ENCODE measurements around the gene FAM43A. TPM values are rescaled to one million over a fixed set of nuclear protein-coding genes. Genes with fewer than 3 reads are reported as not detected.

The FAM43A gene
- total and polyA plus RNA-seq, 2 of the 4 experiments (the other 2 are of a cell fraction), result 3.0 to 11.5 TPM

DNA sequence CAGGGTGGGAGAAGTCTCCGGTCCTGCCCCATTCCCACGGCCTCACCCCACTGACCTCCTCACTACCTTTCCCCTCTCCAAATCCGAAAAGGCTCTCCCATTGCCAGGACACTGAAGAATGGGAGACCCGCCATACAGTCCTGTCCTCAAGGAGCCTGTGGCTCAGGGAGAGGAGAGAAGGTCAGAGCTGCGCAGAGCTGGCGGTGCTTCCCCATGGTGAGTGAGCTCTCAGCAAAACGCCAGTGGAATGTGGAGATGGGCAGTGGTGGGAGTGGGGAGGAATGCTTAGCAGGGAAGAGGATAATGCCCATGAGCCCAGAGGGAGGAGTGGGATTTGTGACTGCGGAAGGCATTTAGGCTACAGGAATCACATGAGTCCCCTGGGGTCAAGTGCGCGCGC is 20.1 kb downstream of the FAM43A start:
- Histone ChIP-seq H3K79me1 (ENCODE audit: low read depth in 1 of 2, low read length in 2 of 2) (no peaks in the 10 kb centered on the region), H2BK20ac (ENCODE audit: low read depth, low read length) (no peak overlapping the region), H3K36me3 (ENCODE audit: control insufficient read depth, insufficient read depth, low read length) (no peaks in the 10 kb centered on the region), H3K9ac (ENCODE audit: low read depth, low read length) (no peak overlapping the region), H3K4me2 (ENCODE audit: low read depth, low read length) (no peak overlapping the region), H2AK5ac (ENCODE audit: low read depth, low read length) (no peak overlapping the region), H2AK9ac (replicated peaks; ENCODE audit: low read depth, low read length, poor library complexity) (no peak overlapping the region), H4K20me1 (ENCODE audit: insufficient read depth, low read length) (no peaks in the 10 kb centered on the region), H3K23ac (ENCODE audit: low read depth, low read length) (no peak overlapping the region), H4K8ac (ENCODE audit: low read depth in 2 of 2, low read length in 2 of 2) (no peak overlapping the region), H3K9me1 (ENCODE audit: insufficient read depth, low read length) (no peaks in the 10 kb centered on the region), H3K4me1 (ENCODE audit: control insufficient read depth, insufficient read depth, low read length) (no peaks in the 10 kb centered on the region), H4K5ac (ENCODE audit: low read depth, low read length) (no peak overlapping the region), H2BK120ac (ENCODE audit: low read depth, low read length) (no peak overlapping the region), H3K56ac (ENCODE audit: extremely low read depth, insufficient read depth, low read length) (no peak overlapping the region), H3K14ac (replicated peaks; ENCODE audit: low read depth, low read length) (no peak overlapping the region), H3K4me3 (ENCODE audit: insufficient read depth, low read depth, low read length) (no peak overlapping the region), H2BK5ac (ENCODE audit: low read depth, low read length, poor library complexity, severe bottlenecking) (no peak overlapping the region), H3K27me3 (ENCODE audit: control insufficient read depth, insufficient read depth, low read length) (peaks cover 42% of the 10 kb centered on the region), H3K27ac (ENCODE audit: insufficient read depth, low read length) (no peak overlapping the region), H3K18ac (ENCODE audit: low read depth, low read length) (no peak overlapping the region), H2BK15ac (ENCODE audit: low read depth, low read length) (no peak overlapping the region), H2AFZ (replicated peaks; ENCODE audit: low read length, poor library complexity) (no peak overlapping the region), H4K91ac (ENCODE audit: insufficient read depth, low read depth, low read length) (no peak overlapping the region), H3K9me3 (ENCODE audit: control insufficient read depth, insufficient read depth, low read length) (peaks cover 3% of the 10 kb centered on the region; the same call in 1 of the 2 replicates), H3K4ac (ENCODE audit: low read depth, low read length) (no peak overlapping the region)
- WGBS, 2 experiments (ENCODE audit: extremely low coverage in 2 of 2, insufficient read length in 1 of 2), result 79% methylated on average over 4 of the region's 11 CpGs; no CpG with 5 or more reads in 1 of the 2 experiments
- no peak for TF ChIP-seq FOS (IDR thresholded peaks at IDR 0.05; ENCODE audit: low read depth, low read length)
- no peak for TF ChIP-seq RCOR1 (IDR thresholded peaks at IDR 0.05; ENCODE audit: insufficient replicate concordance, low read length)
- no peak for TF ChIP-seq CHD1 (IDR thresholded peaks at IDR 0.05; ENCODE audit: low read depth, low read length)
- TF ChIP-seq SMC3 (IDR thresholded peaks at IDR 0.05; ENCODE audit: low read depth, low read length), result no peak
- TF ChIP-seq CEBPB (IDR thresholded peaks at IDR 0.05; ENCODE audit: low read depth, low read length), result no peak
- TF ChIP-seq NFE2L2 (IDR thresholded peaks at IDR 0.05; ENCODE audit: low read depth, low read length), result no peak
- TF ChIP-seq, protein P1, sequence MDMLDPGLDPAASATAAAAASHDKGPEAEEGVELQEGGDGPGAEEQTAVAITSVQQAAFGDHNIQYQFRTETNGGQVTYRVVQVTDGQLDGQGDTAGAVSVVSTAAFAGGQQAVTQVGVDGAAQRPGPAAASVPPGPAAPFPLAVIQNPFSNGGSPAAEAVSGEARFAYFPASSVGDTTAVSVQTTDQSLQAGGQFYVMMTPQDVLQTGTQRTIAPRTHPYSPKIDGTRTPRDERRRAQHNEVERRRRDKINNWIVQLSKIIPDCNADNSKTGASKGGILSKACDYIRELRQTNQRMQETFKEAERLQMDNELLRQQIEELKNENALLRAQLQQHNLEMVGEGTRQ (IDR thresholded peaks at IDR 0.05; ENCODE audit: low read depth, low read length), result no peak
- DNase-seq (no peak), ATAC-seq (ENCODE audit: low read depth) (no peak)
- intact Hi-C loops (cut with micrococcal nuclease) (no loop called here), dilution Hi-C loops (cut with HindIII; ENCODE audit: low sequenced_read_pairs, unreplicated experiment) (no loop called here), in situ Hi-C loops (cut with MboI; ENCODE audit: low sequenced_read_pairs) (no loop called here)
- ChIA-PET CTCF (no interaction called here), POLR2A (ENCODE audit: unreplicated experiment) (no interaction called here)
- BruUV-seq (replicated peaks), result no TSS peak

Measured in IMR-90 (cell line).